Endothelial cell of umbilical vein (primary cell): ENCODE results near the gene NFATC2. TPM values are rescaled to one million over a fixed set of nuclear protein-coding genes. Genes with fewer than 3 reads are reported as not detected.

Source experiments
- BruUV-seq: library from RNA; stranded (reverse); fragments of 400-500 nt; replicated peaks from 2 replicates; lab custom pipeline; 2021; lab: Mats Ljungman, UMichigan
- CTCF ChIA-PET: fragments of 300-600, 350-600 bp; sonication (Branson Sonifier 250); formaldehyde crosslinking; loops from one replicate; lab custom pipeline; 2021; ENCODE audit warnings: antibody characterized with exemption, inconsistent platforms; lab: Charles Lee
- POLR2A ChIA-PET: fragments of 300-600, 350-600 bp; sonication (Branson Sonifier 250); formaldehyde crosslinking; loops from one replicate; lab custom pipeline; 2021; ENCODE audit warnings: antibody characterized with exemption, inconsistent platforms; lab: Charles Lee
- DNase-seq: peaks from one replicate; pipeline ENCODE4 v3.0.0-alpha.2; 2011; ENCODE audit warnings: low read depth, low spot score
- FAIRE-seq: peaks from 2 replicates; lab custom pipeline; 2011; peaks lifted over from hg19 to GRCh38; lab: Jason Lieb, UNC
- H2AFZ ChIP-seq: 2 replicates; pipeline ENCODE4 v1.6.0; 2012; ENCODE audit warnings: low read depth, low read length, control low read depth, inconsistent platforms
- H3K27ac ChIP-seq: 2 replicates; pipeline ENCODE4 v1.5.1; 2011; ENCODE audit warnings: low read depth, mild to moderate bottlenecking, control low read depth, low read length, moderate library complexity; ENCODE audit not compliant: insufficient read depth
- H3K27me3 ChIP-seq, 2 experiments: 2 replicates each; pipeline versions ENCODE4 v1.6.0 to v1.6.1; 2011; ENCODE audit warnings: low read length in 2 of 2, mixed read lengths in 1 of 2; ENCODE audit not compliant: control insufficient read depth in 2 of 2, insufficient read depth in 2 of 2
- H3K36me3 ChIP-seq, 2 experiments: 2 replicates in 1 of 2; 3 replicates in 1 of 2; pipeline ENCODE4 v1.5.1; 2011; ENCODE audit warnings: low read length in 2 of 2, mild to moderate bottlenecking in 1 of 2, moderate library complexity in 1 of 2; ENCODE audit not compliant: control insufficient read depth in 2 of 2, insufficient read depth in 2 of 2; ENCODE audit errors: extremely low read depth in 1 of 2
- H3K4me1 ChIP-seq: 3 replicates; pipeline ENCODE4 v1.5.1; 2011; ENCODE audit warnings: mild to moderate bottlenecking, low read length; ENCODE audit not compliant: control insufficient read depth, insufficient read depth; ENCODE audit errors: extremely low read depth
- H3K4me2 ChIP-seq: 2 replicates; pipeline ENCODE4 v1.6.1; 2011; ENCODE audit warnings: low read length, control low read depth, mixed read lengths; ENCODE audit not compliant: insufficient read depth
- H3K4me3 ChIP-seq, 3 experiments: fragments of 200-600 bp in 1 of 3; sonication (generic), shearing (Covaris generic) in 1 of 3; replicated peaks in 1 of 3; 2 replicates each; pipeline ENCODE4 v1.5.1; 2011 to 2016; ENCODE audit warnings: control low read depth in 3 of 3, low read length in 3 of 3, mild to moderate bottlenecking in 2 of 3, inconsistent platforms in 1 of 3, low read depth in 1 of 3, moderate library complexity in 1 of 3; ENCODE audit not compliant: insufficient read depth in 1 of 3
- H3K79me2 ChIP-seq: 2 replicates; pipeline ENCODE4 v1.6.0; 2012; ENCODE audit warnings: low read length, inconsistent platforms; ENCODE audit not compliant: control insufficient read depth, insufficient read depth
- H3K9ac ChIP-seq: replicated peaks from 2 replicates; pipeline ENCODE3; 2011; ENCODE audit warnings: low read length, control low read depth; ENCODE audit not compliant: insufficient read depth; ENCODE audit errors: extremely low read depth
- H3K9me1 ChIP-seq: replicated peaks from 3 replicates; pipeline ENCODE4 v1.6.0; 2011; ENCODE audit warnings: mild to moderate bottlenecking, low read length; ENCODE audit not compliant: control insufficient read depth, insufficient read depth; ENCODE audit errors: extremely low read depth
- H3K9me3 ChIP-seq: replicated peaks from 2 replicates; pipeline ENCODE4 v1.5.1; 2012; ENCODE audit warnings: low read length, inconsistent platforms; ENCODE audit not compliant: control insufficient read depth, insufficient read depth
- H4K20me1 ChIP-seq: replicated peaks from 2 replicates; pipeline ENCODE3; 2011; ENCODE audit warnings: mild to moderate bottlenecking, low read length; ENCODE audit not compliant: control insufficient read depth, insufficient read depth; ENCODE audit errors: extremely low read depth
- EZH2 ChIP-seq: IDR thresholded peaks from 2 replicates; pipeline ENCODE4 v1.6.1; 2012; ENCODE audit warnings: borderline replicate concordance, low read depth, mild to moderate bottlenecking, moderate library complexity, low read length, inconsistent platforms; ENCODE audit not compliant: severe bottlenecking
- FOS ChIP-seq: IDR thresholded peaks from 2 replicates; pipeline ENCODE4 v1.6.1; 2011; ENCODE audit warnings: mild to moderate bottlenecking, low read length, moderate library complexity, borderline replicate concordance; ENCODE audit not compliant: insufficient read depth
- GATA2 ChIP-seq: IDR thresholded peaks from 2 replicates; pipeline ENCODE4 v1.7.0; 2011; ENCODE audit warnings: low read depth, mild to moderate bottlenecking, moderate library complexity, mixed read lengths, low read length; ENCODE audit not compliant: insufficient read length, insufficient read depth
- JUN ChIP-seq: IDR thresholded peaks from 2 replicates; pipeline ENCODE4 v1.6.1; 2011; ENCODE audit warnings: borderline replicate concordance, low read depth; ENCODE audit not compliant: insufficient read length, insufficient read depth
- MYC ChIP-seq: IDR thresholded peaks from one replicate; pipeline ENCODE4 v1.6.1; 2011; ENCODE audit warnings: mild to moderate bottlenecking, low read depth, low read length
- POLR2A ChIP-seq: IDR thresholded peaks from 2 replicates; pipeline ENCODE4 v1.6.1; 2012; ENCODE audit warnings: low read depth, mild to moderate bottlenecking, control low read depth, low read length
- POLR2AphosphoS5 ChIP-seq: IDR thresholded peaks from 2 replicates; pipeline ENCODE4 v1.6.1; 2012; ENCODE audit warnings: low read depth, mild to moderate bottlenecking, control low read depth, low read length, moderate library complexity; ENCODE audit not compliant: insufficient read depth
- dilution Hi-C: fragments of 300-500 bp; cut with MboI; formaldehyde crosslinking; loops from one replicate; pipeline ENCODE4 v1.15.0; 2019; ENCODE audit warnings: low sequenced_read_pairs; ENCODE audit not compliant: extremely low pct_ligation_motif_present
- intact Hi-C: fragments of 100-400 bp; cut with micrococcal nuclease; formaldehyde crosslinking; loops from one replicate; pipeline ENCODE4 v1.10.0; 2022
- polyA plus RNA-seq, 4 experiments: library from polyadenylated mRNA; depleted of rRNA in 3 of 4; stranded (reverse) in 3 of 4; unstranded in 1 of 4; fragments of >200 nt; gene quantifications; 2 replicates each; pipeline versions ENCODE4 v1.2.1 to v1.2.3, GENCODE V29; 2011 to 2012; ENCODE audit warnings: missing spikeins in 1 of 4
- total RNA-seq: library from RNA; stranded (reverse); gene quantifications from 2 replicates; pipeline ENCODE4 v1.2.3, GENCODE V29; 2021
- TF ChIP-seq, protein P1 (sequence below), 2 donors: IDR thresholded peaks; 1 replicate in 1 of 2; 2 replicates in 1 of 2; pipeline ENCODE4 v1.5.1; 2011; ENCODE audit warnings: low read length in 2 of 2, mild to moderate bottlenecking in 2 of 2, moderate library complexity in 2 of 2, control low read depth in 1 of 2, inconsistent platforms in 1 of 2, low read depth in 1 of 2; ENCODE audit not compliant: insufficient read depth in 1 of 2; ENCODE audit errors: extremely low read depth in 1 of 2
- TF ChIP-seq, protein P2 (sequence below): IDR thresholded peaks from 2 replicates; pipeline ENCODE4 v1.6.1; 2011; ENCODE audit not compliant: insufficient read depth, insufficient read length

NFATC2 gene
- total and polyA plus RNA-seq, 2 donors (not counting 3 experiments of a cell fraction or from before 2014, with no cell fraction given): 3.1 to 13.0 TPM

DNA sequence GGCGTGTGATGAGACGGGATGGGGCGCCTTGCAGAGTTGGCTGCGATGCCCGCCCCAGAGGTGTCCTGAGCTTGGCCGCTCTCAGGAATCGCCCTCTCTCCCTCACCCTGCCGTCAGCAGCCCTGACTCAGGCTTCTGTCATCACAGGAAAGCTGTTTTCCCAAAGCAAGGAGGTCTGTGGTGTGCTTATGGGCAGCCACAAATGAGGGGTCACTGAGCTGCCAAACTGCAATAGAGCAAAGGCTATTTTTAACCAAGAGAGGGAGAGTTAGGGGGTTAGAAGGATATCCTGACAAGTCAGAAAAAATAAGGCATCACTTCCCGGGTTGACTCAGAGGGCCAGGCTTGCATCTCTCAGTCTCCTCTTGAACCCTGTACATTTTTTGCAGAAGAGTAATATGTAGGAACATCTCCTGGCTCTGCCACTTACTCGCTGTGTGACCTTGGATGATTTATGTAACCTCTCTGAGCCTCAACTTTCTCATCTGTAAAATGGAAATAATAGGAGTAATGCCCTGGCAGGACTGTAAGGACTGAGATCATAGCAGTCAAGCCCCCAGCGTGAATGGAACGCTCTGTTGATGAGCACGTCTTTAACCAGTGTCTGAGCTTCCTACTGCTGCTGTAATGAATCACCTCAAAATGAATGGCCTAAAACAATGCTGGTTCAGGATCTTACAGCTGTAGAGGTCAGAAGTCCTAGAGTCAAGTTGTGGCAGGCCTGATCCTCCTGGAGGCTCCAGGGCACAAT, 181.9 kb downstream of the NFATC2 start:
- intact Hi-C loops: loop anchor here (1.0 to 10.0 kb wide), 5 partner anchors 14 to 1132 kb away; partner anchors contain the start of gene ATP9A
- H3K9me3 ChIP-seq: no peaks in the 10 kb centered on the region
- POLR2A ChIA-PET: interaction anchor here (1.0 kb wide), 1 partner anchor 240 kb away, joined by 3 read pairs; no protein-coding TSS in a partner anchor
- no TSS peak for BruUV-seq
- dilution Hi-C loops: no loop called here
- FAIRE-seq (peak; percentile 99), DNase-seq (peak; percentile 98)
- no peak overlapping the region for H2AFZ ChIP-seq
- peak overlapping the region; percentile 41 for H3K4me2 ChIP-seq
- H3K9ac ChIP-seq: peak overlapping the region; percentile 79
- CTCF ChIA-PET: interaction anchor here (0.8 to 3.8 kb wide), 13 partner anchors 10 to 378 kb away, joined by 3 to 18 read pairs (median 3); no protein-coding TSS in a partner anchor
- H3K36me3 ChIP-seq: no peaks in the 10 kb centered on the region
- TF ChIP-seq MYC (no peak), FOS (peak; percentile 98), EZH2 (no peak), POLR2AphosphoS5 (peak; percentile 80), JUN (peak; percentile 89), GATA2 (peak; percentile 26), POLR2A (no peak)
- TF ChIP-seq, protein P1, sequence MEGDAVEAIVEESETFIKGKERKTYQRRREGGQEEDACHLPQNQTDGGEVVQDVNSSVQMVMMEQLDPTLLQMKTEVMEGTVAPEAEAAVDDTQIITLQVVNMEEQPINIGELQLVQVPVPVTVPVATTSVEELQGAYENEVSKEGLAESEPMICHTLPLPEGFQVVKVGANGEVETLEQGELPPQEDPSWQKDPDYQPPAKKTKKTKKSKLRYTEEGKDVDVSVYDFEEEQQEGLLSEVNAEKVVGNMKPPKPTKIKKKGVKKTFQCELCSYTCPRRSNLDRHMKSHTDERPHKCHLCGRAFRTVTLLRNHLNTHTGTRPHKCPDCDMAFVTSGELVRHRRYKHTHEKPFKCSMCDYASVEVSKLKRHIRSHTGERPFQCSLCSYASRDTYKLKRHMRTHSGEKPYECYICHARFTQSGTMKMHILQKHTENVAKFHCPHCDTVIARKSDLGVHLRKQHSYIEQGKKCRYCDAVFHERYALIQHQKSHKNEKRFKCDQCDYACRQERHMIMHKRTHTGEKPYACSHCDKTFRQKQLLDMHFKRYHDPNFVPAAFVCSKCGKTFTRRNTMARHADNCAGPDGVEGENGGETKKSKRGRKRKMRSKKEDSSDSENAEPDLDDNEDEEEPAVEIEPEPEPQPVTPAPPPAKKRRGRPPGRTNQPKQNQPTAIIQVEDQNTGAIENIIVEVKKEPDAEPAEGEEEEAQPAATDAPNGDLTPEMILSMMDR (IDR thresholded peaks at IDR 0.05; ENCODE audit: extremely low read depth in 1 of 2, insufficient read depth in 1 of 2, low read depth in 1 of 2, low read length in 2 of 2): no peak
- TF ChIP-seq, protein P2, sequence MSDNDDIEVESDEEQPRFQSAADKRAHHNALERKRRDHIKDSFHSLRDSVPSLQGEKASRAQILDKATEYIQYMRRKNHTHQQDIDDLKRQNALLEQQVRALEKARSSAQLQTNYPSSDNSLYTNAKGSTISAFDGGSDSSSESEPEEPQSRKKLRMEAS: no peak
- H3K9me1 ChIP-seq: no peaks in the 10 kb centered on the region
- H3K27me3 ChIP-seq: no peaks in the 10 kb centered on the region
- peaks cover 33% of the 10 kb centered on the region for H3K4me1 ChIP-seq
- H3K79me2 ChIP-seq: no peaks in the 10 kb centered on the region
- H3K4me3 ChIP-seq: no peak overlapping the region
- no peaks in the 10 kb centered on the region for H4K20me1 ChIP-seq
- peak overlapping the region; percentile 85 for H3K27ac ChIP-seq
